GM12892 (cell line): ENCODE results near the gene BLOC1S3.

Experiments used
- POLR2A ChIP-seq: IDR thresholded peaks from 2 replicates; pipeline ENCODE4 v1.6.1; 2011; ENCODE audit warnings: low read depth, low read length, control low read depth
- POLR2AphosphoS5 ChIP-seq: IDR thresholded peaks from 2 replicates; pipeline ENCODE4 v1.6.1; 2011; ENCODE audit warnings: low read depth, low read length, control low read depth
- TAF1 ChIP-seq: IDR thresholded peaks from 2 replicates; pipeline ENCODE4 v1.6.1; 2011; ENCODE audit warnings: low read depth, mild to moderate bottlenecking, control low read depth, low read length, borderline replicate concordance

DNA sequence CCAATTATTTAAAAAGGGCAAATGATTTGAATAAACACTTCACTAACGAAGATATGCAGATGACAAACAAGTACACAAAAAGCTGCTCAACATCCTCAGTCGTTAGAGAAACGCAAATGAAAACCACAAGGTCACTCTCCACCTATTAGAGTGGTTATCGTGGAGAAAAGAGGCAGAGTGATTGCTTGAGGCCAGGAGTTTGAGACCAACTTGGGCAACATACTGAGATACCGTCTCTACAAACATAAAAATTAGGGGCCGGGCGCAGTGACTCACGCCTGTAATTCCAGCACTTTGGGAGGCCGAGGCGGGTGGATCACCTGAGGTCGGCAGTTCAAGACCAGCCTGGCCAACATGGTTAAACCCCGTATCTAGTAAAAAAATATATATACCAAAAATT is 27.2 kb downstream of the BLOC1S3 start:
- TF ChIP-seq POLR2A: no peak
- no peak for TF ChIP-seq POLR2AphosphoS5
- TF ChIP-seq TAF1: no peak
